Erythroblast (primary cell): ENCODE measurements around the gene RNF167.

ENCODE experiments used
- DNase-seq, 2 experiments: peaks; one replicate each; lab custom pipeline; 2025; lab: John Stamatoyannopoulos, UW
- GATA1 ChIP-seq: IDR thresholded peaks from 2 replicates; pipeline ENCODE4 v1.6.1; 2011; ENCODE audit warnings: low read depth, mild to moderate bottlenecking, control low read depth, low read length, moderate library complexity
- POLR2A ChIP-seq: IDR thresholded peaks from 2 replicates; pipeline ENCODE4 v1.6.1; 2011; ENCODE audit warnings: mild to moderate bottlenecking, low read length

RNF167 gene

DNA sequence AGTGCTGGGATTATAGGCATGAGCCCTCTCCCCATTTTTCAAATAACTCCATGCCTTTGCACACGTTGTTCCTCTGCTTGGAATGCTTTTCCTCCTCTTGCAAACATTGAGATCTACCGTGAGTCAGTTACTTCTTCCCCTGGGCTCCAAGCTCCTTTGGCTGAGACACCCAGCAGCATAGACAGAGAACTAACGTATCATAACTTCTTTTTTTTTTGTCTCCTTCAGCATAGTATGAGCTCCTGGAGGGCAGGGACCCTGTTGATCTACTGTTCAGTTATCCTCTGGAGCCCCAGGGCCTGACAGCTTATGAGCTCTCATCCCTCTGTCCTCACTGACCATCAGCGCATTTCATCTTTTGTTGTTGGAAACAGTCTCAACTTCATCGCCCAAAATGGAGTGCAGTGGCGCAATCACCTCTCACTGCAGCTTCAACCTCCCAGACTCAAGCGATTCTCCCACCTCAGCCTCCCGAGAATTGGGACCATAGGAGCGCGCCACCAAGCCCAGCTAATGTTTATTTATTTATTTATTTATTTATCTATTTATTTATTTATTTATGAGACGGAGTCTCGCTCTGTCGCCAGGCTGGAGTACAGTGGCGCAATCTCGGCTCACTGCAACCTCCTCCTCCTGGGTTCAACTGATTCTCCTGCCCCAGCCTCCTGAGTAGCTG is 25.4 kb downstream of the RNF167 start:
- TF ChIP-seq GATA1: no peak
- no peak for TF ChIP-seq POLR2A
- DNase-seq: no peak

DNA sequence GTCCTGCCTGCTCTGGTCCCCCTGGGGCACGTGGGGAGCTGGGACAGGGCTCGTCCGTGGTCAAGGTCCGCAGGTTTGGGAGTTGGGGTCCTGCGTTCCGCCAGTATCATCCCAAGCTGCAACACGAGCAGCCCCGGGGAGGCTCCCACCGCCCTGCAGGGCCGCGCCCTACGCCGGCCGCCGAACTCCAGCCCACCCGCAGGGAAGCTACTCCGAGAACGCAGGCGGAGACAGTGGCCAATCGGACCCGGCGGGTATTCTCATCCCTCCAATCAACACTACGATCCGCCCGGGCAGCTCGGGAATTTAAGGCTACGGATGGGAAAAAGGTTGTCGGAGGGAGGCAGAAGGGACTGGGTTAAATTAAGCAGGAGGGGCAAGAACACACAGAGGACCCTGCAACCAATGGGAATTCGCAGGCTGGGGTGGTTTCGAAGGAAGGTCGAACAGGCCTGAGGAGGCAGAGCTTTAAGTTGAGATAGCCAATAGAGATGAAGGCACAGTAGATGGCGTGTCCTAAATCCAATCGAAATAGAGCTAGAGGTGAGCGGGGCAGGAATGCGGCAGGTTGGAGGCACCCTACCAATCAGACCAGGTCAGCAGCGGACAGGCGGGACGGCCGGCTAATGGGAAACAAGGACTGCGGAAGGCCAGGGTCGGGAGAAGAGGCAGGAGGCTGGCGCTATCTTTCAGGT is 26.9 kb downstream of the RNF167 start:
- no peak for TF ChIP-seq POLR2A
- TF ChIP-seq GATA1: no peak
- peak; percentile 98 to 99 for DNase-seq

DNA sequence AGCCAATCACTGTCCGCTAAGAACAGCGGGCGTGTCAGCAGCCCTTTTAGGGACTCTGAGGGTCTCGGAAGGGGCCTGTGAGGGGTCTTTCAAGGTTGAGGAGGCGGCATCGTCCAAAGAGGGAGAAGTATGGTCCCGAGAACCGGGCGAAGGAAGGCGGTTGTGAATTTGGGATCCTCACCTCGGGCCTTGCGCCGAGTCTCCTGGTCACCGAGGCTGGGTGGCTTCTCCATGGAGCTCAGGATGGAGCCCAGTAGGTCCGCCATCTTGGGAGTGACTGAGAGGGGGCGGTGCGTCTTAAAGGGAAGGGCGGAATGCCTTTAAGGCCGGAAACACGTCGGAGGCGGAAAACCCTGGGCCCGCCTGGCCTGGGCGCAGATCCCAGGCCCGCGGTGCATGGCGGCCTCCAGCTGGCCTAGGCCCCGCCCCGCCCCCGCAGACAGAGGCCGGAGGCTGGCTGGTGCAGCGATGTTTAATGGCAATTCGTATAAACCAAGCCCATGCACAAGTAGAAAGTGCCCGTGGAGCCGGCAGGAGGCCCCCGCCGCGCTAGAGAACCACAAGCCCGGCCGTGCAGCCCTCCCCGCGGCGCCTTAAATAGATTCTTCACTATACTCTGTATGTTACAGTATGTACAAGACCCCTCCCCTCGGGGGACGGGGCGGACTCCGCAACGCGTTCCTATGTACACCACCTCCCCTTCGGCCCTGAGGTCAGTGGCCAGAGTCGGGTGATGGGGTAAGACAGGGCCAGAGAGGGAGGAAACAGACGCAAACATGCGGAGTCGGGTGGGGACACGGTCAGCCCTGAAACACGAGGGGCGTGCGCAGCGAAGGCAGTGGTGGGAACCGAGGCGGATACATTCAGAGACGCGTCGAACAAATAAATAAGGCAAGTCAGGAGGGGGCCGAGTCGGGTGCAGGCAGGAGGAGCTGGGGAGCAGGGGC is 27.7 kb downstream of the RNF167 start, which contains the start of gene SPAG7:
Gene SPAG7 (minus strand): TSS at position 279 of the 947 bp plus-strand sequence. CDS start 13 bp downstream, at position 266.
- DNase-seq: peak; percentile 99
- TF ChIP-seq POLR2A: peak; percentile 92
- no peak for TF ChIP-seq GATA1

DNA sequence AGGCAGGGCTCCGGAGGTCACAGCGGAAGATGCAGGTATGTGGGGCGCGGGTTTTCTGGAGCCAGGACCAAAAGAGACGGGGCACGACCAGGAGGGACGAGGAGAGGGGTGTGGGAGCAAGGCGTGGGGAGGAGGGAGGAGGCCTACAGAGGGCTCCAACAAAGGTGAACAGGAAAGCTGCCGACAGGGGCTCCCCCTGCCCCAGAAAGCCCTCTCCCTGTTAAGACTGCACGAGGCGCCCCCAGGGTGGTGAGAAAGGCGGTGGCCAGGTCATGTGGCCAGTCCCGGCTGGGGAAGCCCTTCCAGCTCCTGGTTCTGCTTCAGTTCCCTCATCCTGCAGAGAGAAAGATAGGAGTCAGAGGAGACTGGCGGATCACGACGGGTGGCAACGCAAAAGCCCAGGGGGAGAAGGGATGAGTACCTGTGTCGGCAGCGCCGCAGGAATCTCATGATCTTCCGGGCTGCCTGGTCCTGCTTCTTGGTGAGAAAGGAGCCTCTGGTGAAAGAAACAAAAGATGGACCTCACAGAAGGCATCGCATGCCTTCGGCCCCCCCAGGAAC is 28.5 kb downstream of the RNF167 start:
- DNase-seq: no peak
- TF ChIP-seq GATA1 (no peak), POLR2A (no peak)

DNA sequence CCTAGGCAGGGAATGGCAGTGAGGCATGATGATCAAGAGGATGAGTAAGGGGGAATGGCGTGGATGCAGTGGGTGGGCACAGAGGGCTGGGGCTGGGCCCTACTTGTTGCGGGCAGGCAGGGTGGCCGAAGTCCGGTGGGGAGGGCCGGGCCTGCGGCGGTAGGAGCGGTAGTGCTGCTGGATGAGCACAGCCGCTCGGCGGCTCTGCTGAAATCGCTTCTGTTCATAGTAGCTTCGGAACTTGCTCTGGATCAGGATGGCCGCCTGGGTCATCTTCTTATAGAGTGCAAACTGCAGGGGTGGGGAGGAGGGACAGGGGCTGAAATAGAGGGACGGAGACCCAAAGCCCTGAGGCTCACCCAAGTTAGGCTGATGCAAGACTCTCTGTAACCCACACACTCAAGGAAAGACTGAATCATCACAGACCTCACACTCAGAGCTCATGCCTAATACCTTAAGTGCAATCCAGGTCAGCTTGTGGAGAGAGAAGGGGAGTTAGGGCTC is 29.0 kb downstream of the RNF167 start:
- peak; percentile 24 to 67 for DNase-seq

DNA sequence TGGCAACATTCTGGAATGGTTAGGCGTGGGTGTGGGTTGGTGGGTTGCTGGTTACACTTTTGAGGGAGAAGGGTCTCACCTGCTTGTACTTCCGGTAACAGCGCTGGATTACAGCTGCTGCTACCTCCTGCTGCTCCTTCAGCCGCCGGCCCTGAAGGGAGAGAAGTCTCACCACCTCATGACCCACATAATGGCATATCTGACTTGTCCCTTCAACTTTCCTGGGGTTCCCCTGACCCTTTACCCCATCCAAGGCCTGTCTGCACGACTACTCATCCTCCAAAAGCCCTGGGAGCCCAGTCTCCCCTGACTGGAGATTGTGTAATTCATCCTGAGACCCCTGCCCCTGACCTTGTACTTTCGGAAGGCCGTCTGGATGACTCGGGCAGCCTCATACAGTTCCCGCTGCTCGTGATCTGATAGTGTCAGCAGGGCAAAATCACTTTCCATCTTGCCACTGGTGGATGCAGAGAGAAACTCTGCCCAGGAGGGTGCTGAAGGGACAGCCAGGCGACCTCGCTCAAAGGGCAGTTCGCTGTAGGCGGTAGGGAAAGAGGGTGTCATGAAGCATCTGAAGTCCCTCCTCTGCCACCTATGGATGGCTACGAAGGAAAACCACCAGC is 29.6 kb downstream of the RNF167 start:
- no peak for DNase-seq
- no peak for TF ChIP-seq GATA1
- TF ChIP-seq POLR2A: no peak

More for the DNA sequence above, 29.0 kb downstream of the RNF167 start:
- no peak for TF ChIP-seq POLR2A
- TF ChIP-seq GATA1: no peak

DNA sequence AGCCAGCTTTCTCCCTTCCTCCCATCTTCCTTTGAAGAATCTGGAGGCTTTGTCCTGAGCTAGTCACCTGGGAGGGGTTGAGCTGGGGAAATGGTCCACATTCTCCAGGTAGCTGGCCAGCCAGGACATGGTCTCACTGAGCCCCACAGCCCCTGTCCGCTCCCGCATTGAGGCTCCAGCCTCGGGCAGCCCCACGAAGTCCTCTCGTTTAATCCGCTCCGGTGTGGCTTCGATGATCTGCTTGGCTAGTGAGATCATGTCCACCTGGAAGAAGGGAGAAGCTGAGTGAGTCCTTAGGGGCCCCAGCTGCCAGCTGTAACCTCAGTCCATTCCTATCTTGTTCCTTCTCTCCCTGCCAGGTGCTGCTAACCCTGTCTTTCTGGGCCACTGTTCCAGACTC is 30.2 kb downstream of the RNF167 start:
- TF ChIP-seq POLR2A (no peak), GATA1 (no peak)
- no peak for DNase-seq

DNA sequence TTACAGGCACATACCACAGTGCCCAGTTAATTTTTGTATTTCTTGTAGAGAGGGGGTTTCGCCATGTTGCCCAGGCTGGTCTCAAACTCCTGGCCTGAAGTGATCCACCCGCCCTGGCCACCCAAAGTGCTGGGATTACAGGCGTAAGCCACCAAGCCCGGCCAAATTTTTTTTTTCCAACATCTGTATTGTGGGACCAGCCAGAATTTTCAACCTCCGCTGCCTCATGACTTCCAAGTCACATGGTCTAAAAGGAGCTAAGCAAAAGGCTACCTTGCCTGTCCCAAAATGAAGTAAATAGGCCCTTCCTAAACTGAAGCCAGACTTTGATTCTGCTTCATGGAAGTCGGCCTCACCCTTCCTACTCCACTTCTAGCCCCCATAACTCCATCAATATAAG is 31.8 kb downstream of the RNF167 start:
- no peak for DNase-seq
- TF ChIP-seq GATA1 (no peak), POLR2A (no peak)

DNA sequence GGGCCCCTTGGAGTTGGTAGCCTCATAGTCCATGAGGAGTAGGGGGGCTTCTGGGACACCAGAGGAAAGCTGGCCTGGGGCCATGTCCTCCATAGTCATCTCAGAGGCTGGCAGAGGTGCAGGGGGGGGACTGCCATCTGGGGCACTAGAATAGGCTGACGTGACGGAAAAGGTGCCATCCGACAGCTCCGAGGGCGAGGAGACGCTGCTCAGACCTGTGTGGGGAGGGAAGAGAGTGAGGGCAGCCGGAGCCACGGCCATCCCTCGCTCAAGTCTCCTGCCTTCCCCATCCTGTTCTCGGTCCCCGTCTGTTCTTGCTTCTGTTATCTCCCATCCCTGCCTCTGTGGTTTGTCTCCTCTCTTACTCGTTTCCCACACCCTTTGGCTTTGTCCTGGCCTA is 32.3 kb downstream of the RNF167 start:
- no peak for TF ChIP-seq POLR2A
- TF ChIP-seq GATA1: no peak
- no peak for DNase-seq

DNA sequence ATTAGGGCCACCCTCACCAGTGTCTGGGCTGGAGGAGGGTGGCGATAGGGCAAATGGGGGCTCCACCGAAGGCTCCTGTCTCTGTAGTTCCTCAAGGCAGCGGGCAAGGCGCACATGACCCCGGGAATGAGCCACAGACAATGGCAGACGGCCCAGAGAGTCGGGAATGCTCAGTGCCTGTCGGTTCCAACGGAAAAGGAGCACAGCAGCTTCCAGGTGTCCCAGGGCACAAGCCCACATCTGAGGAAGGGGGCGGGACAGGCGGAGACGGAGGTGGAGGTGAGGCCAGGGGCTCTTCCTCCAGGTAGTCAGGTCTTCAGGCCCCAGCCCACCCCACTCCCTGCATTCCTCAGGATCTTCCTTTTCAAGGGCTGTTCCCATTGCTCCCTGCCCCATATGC is 32.7 kb downstream of the RNF167 start:
- TF ChIP-seq POLR2A (peak; percentile 12), GATA1 (no peak)
- no peak for DNase-seq

DNA sequence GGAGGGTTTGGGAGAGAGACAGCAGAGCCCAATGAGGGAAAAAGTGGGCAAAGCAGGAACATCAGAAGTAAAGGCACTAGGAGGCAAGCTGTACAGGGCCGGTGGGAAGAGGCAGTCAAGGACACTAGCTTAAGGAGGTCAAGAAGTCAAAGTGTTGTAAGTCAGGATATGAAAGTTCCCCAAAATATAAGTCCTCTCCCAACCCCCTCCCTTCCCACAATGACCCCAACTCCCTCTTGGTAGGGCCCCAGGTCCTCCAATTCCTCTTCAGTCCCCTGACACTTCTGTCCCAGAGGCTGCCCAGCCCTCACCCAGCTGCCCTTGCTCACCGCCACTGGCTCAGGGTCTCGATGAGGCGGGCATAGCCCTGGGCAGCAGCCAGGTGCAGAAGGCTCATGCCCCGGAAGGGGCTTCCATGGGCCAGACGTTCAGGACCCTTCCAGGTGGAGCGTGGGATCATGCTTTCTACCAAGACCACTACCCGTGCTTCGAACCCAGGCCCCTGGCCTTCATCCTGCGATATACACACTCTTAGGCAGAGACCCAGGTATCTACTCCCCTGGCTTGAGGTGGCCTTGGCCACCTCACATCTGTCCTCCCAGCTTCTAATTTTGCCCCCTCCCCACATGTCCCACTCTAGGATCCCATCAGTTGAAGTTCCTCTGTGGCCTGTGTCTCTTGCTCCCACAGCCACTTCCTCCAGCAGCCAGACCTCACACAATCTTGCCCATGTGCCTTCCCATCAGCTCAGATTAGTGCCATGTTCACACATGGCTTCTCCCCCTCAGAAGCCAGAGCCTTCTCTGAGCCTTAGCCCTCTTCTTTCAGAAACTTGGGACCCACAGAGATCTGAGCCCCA is 33.4 kb downstream of the RNF167 start:
- no peak for DNase-seq
- TF ChIP-seq GATA1: no peak

DNA sequence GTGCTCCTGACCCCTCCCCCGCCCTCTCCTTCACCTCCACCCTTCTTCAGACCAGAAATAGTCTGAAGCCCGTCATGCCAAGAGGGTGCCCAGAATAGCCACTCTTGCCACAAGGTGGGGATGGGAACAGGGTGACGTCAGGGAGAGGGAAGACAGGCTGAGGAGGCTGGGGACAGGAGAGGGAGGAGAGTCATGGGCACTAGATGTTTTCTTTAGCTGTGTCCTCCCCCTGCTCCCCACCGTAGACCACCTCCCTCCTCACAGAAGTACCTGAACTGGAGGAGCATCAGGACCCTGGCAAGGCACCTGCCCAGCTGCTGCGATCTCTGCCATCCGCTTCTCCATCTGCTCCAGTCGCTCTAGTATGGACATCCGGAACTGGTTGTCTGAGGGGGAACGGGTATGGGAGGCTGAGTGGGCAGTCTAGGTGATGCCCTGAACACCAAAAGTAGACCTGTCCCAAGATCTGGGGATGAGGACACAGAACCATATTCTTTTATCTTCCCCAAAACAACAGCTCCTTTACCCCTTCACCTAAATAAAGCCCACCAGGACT is 34.1 kb downstream of the RNF167 start:
- TF ChIP-seq GATA1: no peak
- TF ChIP-seq POLR2A: no peak

More for the DNA sequence above, 34.1 kb downstream of the RNF167 start:
- no peak for DNase-seq
